GM12892 (cell line): ENCODE data around the gene PREX1.

ENCODE experiments used
- POLR2A ChIP-seq: IDR thresholded peaks from 2 replicates; pipeline ENCODE4 v1.6.1; 2011; ENCODE audit warnings: low read depth, low read length, control low read depth
- POLR2AphosphoS5 ChIP-seq: IDR thresholded peaks from 2 replicates; pipeline ENCODE4 v1.6.1; 2011; ENCODE audit warnings: low read depth, low read length, control low read depth
- TAF1 ChIP-seq: IDR thresholded peaks from 2 replicates; pipeline ENCODE4 v1.6.1; 2011; ENCODE audit warnings: low read depth, mild to moderate bottlenecking, control low read depth, low read length, borderline replicate concordance

DNA sequence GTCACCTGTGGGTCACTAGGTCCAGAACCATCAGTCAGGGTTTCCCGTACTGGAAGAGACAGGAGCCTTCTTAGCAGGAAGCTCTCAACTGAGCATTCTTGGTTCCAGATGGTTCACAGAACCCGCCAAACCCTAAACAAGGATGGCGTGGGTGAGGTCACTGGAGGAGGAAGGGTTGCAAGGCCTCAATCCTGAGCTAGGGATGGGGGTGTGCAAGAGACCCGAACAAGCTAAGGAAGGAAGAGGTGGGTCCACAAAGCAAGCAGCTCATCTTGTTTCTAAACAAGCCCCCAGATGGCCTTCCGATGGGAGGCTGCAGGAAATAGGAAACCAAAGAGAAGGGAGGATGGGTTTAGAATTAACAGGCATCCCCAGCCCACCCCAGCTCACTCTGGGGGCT lies 92.7 kb downstream of the PREX1 start:
- no peak for TF ChIP-seq POLR2A
- no peak for TF ChIP-seq TAF1
- TF ChIP-seq POLR2AphosphoS5, result no peak
